ENCODE data around the gene NR1H3.

NR1H3 gene

DNA sequence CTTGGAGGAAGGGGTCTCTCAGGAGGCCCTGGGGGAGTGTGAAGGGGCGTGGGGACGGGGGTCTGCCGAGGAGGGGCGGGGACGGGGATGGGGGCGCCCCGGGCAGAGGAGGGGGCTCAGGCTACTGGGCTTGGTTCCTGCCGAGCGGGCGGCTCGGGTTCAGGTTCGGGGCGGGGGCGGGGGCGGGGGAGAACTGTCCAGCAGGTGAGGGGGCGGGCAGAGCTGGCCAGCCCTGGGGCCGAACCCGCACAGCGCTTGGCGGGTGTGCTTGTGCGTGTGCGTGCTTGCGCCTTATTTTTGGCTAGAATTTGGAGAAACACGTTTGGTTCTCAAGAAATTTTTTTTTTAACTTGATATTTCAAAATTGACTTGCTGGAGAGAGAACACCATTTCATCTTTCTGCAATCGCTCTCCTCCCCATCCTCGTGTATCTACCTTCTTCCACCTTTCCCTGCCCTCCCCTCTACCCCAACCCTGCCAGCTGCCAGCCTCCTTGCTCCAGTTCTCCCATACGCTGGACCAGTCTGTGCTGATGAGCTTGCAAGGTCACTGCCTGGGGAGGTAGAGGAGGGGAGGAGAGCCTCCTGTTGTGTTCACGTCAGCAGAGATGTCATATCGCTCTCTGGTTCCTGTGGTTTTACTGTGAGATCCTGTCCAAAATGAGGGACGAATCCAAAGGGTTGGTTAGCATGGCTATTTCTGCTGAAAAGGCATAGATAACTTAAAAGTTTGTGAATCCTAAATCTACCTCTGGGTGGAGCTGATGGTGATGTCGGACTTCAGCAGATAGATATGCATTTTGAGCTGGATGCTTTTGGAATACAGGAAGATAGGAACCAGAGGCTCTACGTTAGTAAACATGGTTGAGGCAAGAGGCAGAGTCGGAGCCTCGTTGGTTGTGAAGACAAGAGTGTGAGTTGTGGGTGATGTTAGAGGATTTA, 12.8 kb downstream of the NR1H3 start:
- DNase-seq: peak; percentile 47

DNA sequence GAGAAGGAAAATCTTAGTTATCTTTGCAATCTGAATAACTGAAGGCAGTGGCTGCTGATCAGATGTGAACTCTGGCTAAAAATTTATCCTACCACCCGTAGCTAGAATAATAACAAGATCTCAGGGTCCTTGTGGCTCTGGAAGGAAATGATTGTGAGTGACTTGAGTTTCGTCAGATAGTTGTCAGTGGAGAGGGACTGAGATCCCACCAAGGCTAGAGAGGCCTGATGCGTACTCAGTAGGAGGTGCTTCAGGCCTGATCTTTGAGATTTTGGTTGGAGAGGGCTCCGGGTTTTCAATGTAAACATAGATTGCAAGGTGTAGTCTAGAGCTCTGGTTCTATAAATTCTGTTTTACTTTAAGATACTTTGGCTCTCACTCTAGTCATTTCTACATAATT, 13.5 kb downstream of the NR1H3 start:
- DNase-seq: peak; percentile 29

- DNase-seq: peak; percentile 91
Measured at GRCh38 chr11:47271961-47272661, 14.3 kb downstream of the NR1H3 start.

- DNase-seq: peak; percentile 43
Measured at GRCh38 chr11:47272706-47273105, 14.9 kb downstream of the NR1H3 start.

DNA sequence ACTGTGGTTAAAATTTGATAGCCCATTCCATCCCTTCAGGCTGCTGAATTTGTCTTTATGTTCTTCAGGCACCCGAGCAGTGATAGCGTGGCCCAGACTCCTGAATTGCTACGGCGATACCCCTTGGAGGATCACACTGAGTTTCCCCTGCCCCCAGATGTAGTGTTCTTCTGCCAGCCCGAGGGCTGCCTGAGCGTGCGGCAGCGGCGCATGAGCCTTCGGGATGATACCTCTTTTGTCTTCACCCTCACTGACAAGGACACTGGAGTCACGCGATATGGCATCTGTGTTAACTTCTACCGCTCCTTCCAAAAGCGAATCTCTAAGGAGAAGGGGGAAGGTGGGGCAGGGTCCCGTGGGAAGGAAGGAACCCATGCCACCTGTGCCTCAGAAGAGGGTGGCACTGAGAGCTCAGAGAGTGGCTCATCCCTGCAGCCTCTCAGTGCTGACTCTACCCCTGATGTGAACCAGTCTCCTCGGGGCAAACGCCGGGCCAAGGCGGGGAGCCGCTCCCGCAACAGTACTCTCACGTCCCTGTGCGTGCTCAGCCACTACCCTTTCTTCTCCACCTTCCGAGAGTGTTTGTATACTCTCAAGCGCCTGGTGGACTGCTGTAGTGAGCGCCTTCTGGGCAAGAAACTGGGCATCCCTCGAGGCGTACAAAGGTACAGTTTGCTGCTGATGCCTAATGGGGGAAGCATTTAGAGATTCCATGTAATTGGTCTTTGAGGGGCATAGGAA, 16.9 kb downstream of the NR1H3 start:
- no peak for DNase-seq

- DNase-seq: no peak
Measured at GRCh38 chr11:47276923-47277322, 19.1 kb downstream of the NR1H3 start.

GRCh38 chr11:47278058-47278457, 20.3 kb downstream of the NR1H3 start:
- DNase-seq: no peak

DNA sequence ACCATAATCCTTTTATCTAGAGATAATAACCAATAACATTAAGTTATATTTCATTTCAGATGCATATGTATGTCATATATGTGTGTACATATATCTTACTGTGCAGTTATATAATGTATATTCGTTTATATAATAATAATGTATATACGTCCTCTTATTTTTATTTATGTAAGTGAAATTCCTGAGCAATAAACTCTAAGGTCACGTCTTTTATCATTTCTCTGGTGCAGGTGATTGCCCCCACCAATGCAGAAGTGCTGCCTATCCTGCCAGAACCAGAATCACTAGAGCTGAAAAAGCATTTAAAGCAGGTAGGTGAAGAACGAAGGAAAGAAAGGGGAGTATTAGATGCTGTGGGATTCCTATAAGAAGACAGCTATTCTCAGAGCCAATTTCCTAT, 21.0 kb downstream of the NR1H3 start:
- no peak for DNase-seq

DNA sequence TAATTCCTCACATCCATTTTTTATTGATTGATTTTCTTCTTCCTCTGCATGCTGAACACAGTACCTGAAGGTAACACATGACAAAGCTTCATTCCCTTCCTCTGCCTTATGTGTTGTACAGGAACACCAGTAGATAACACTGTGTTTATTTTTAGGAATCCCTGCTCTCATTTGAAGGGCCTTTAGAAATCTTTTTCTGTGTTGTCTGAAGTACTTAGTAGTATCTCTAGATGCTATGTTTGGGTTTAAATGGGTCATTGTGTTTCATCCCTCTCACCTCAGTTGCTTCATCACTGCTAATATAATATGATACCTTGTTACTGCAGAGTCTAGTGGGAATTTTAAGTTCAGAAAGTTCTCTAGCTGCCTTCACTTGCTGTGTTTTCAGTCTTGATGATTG, 22.3 kb downstream of the NR1H3 start:
- no peak for DNase-seq

DNA sequence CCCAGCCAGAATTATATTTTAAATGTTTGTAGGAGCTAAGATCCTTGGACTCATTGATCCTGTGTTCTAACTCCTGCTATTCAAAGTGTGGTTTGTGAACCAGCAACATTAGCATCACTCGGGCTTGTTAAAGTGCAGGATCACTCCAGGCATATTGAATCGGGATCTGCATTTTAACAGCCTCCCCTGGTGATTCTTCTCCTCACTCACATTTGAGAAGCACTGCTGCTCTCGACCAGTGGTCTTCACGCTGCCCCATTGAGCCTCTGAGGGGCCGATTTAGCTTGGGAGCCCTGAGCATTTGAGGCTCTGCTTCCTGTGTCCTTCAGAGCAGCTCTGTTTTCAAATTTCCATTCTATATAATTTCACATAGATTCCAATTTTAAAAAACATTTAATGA, 23.1 kb downstream of the NR1H3 start:
- no peak for DNase-seq

DNA sequence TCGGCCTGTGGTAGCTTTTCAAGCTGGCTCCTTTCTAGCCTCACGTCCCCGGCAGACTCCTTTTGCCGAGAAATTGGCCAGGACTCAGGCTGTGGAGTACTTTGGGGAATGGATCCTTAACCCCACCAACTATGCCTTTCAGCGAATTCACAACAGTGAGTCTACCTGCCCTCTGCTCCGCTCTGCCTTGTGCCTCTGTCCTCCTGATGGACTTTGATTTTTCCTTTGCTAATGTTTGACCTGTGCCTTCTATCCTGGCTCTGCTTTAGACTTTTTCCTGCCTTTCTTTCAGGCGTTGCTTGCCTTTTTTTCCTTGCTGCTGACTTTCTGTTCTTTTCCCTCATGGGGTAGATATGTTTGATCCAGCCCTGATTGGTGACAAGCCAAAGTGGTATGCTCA, 24.7 kb downstream of the NR1H3 start:
- DNase-seq: no peak

DNA sequence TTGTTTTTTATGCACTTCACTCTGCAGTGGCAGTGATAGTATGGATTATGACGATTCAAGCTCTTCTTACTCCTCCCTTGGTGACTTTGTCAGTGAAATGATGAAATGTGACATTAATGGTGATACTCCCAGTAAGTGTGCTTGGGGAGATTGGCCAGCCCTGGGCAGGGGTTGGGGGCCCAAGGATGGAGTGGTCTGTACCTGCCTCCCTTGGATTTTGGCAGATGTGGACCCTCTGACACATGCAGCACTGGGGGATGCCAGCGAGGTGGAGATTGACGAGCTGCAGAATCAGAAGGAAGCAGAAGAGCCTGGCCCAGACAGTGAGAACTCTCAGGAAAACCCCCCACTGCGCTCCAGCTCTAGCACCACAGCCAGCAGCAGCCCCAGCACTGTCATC, 26.4 kb downstream of the NR1H3 start:
- no peak for DNase-seq

DNA sequence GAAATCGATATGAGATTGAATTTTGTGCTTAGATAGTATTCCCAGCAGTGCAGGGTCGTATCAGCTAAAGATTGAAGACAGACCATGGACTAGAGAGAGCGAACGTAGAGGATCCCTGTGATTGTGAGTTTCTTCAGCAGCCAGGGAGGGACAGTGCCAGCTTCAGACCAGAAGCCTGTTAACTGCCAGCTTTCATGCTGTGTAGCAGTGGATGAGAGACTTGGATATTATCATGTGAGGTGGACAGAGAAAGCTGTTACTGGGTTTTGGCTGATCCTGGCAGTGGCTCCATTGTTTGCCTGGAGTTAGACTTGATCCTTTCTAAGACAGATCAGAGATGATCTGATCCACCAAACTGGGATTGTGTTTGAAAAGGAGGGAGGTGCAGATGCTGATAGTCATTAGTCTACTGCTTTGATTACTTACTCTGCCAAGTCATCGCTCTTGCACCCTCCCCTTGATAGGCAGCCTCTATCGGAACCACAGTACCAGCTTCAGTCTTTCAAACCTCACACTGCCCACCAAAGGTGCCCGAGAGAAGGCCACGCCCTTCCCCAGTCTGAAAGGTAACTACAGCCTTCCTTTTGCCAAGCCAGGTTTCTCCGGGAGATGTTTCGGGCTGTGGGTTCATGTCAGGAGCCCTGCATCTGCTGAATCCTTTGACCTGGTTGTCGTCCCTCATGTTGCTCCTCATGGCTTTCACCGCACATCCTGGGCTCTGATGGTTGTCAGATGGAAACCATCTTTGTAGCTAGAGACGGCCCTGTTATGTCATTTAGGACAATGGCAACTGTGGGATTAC, 28.4 kb downstream of the NR1H3 start:
- no peak for DNase-seq

- DNase-seq: no peak
Measured at GRCh38 chr11:47288066-47288465, 30.3 kb downstream of the NR1H3 start.

DNA sequence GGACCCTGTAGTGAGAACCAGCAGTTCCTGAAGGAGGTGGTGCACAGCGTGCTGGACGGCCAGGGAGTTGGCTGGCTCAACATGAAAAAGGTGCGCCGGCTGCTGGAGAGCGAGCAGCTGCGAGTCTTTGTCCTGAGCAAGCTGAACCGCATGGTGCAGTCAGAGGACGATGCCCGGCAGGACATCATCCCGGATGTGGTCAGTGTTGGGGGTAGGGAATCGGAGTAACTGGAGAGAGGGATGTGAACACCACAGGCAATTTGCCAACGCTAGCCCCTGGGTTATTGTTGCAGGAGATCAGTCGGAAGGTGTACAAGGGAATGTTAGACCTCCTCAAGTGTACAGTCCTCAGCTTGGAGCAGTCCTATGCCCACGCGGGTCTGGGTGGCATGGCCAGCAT, 32.1 kb downstream of the NR1H3 start:
- no peak for DNase-seq

GRCh38 chr11:47295385-47295784, 37.6 kb downstream of the NR1H3 start:
- no peak for DNase-seq

- no peak for DNase-seq
Measured at GRCh38 chr11:47296045-47296444, 38.2 kb downstream of the NR1H3 start.

DNA sequence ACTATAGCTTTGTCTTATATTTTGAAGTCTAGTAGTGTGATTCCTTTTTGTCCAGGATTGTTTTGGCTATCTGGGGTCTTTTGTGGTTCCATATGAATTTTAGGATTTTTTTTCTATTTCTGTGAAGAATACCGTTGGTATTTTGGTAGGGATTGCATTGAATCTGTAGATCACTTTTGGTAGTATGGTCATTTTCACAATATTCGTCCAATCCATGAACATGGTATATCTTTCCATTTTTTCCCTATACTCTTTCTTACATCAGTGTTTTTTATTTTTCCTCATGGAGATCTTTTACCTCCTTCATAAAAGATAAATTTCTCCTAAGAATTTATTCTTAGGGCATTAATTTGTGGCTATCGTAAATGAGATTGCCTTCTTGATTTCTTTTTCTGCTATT, 41.3 kb downstream of the NR1H3 start:
- DNase-seq: no peak

DNA sequence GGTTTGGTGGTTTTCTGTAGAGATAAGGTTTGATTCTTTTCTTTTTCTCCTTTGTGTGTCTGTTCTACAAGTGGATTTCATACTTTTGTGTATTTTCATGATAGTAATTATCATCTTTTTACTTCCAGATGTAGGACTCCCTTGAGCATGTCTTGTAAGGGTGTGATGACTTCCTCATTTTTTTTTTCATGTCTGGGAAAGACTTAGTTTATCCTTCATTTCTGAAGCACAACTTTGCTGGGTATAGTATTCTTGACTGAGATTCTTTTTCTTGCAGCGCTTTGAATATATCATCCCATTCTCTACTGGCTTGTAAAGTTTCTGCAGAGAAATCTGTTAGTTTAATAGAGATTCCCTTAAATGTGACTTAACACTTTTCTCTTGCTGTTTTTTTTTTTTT, 45.1 kb downstream of the NR1H3 start:
- no peak for DNase-seq

DNA sequence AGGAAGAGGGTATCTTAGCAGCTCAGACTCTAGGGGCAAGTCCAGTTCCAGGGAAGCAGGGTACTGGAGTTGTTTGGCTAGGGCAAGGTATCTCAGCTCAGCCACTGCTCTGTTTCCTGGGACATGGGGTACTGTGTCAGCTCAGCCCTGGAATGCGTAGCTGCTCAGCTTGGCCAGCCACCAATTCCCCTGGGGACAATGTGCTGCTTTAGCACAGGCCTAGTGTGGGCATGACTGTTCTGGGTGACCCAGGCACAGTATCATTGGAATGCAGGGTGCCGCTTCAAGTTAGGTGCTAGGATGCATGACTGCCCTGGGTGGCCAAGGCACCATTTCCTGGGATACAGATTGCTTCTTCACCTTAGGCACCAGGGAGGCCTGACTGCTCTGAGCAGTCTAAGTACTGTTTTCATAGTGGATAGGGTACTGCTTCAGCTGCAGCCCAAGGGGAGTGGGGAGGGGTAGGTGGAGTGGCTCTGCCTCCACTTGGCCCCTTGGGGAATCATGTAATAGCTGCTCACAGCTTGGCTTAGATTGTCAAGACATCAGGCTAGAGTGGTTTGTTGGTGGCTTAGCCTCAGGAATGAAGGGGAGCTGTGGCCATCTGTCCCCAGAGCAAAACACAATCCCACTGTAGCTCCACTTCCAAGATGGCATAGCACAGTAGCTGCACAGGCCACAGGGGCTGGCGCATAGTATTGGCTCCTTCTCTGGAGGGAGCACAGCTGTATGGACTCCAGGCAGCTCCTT, 48.1 kb downstream of the NR1H3 start:
- DNase-seq: peak; percentile 91

- DNase-seq: peak; percentile 78
Measured at GRCh38 chr11:47306484-47306844, 48.7 kb downstream of the NR1H3 start.
